OCI-LY3 (cell line): ENCODE results near the gene FAM50B.

ENCODE experiments used
- H2AFZ ChIP-seq: fragments of 200-600, 300-600 bp; shearing (Covaris generic); 2 replicates; pipeline ENCODE4 v1.6.0; 2014; ENCODE audit warnings: antibody characterized with exemption, low read depth, low read length
- H3K27ac ChIP-seq: fragments of 200-600, 300-600 bp; sonication (generic); 2 replicates; pipeline ENCODE4 v1.5.1; 2014; ENCODE audit warnings: mild to moderate bottlenecking, low read length, moderate library complexity, mixed read lengths
- H3K27me3 ChIP-seq: fragments of 200-600, 300-600 bp; sonication (generic); 2 replicates; pipeline ENCODE4 v1.6.1; 2014; ENCODE audit warnings: low read depth, low read length, mixed read lengths
- H3K36me3 ChIP-seq: fragments of 200-600, 300-600 bp; sonication (generic); replicated peaks from 2 replicates; pipeline ENCODE3; 2014; ENCODE audit warnings: low read depth, low read length, mixed read lengths
- H3K4me1 ChIP-seq: fragments of 300-600, 200-600 bp; sonication (generic); 2 replicates; pipeline ENCODE4 v1.6.1; 2014; ENCODE audit warnings: low read length, mixed read lengths
- H3K4me2 ChIP-seq: fragments of 200-600, 300-600 bp; sonication (generic); 2 replicates; pipeline ENCODE4 v1.6.1; 2014; ENCODE audit warnings: low read length, mixed read lengths
- H3K4me3 ChIP-seq: fragments of 300-600, 200-600 bp; sonication (generic); 2 replicates; pipeline ENCODE4 v1.5.1; 2014; ENCODE audit warnings: antibody characterized with exemption, mild to moderate bottlenecking, low read length, moderate library complexity
- H3K79me2 ChIP-seq: fragments of 300-600, 200-600 bp; shearing (Covaris generic); 2 replicates; pipeline ENCODE4 v1.6.1; 2014; ENCODE audit warnings: mild to moderate bottlenecking, low read length, mixed read lengths
- H3K9ac ChIP-seq: fragments of 300-600, 200-600 bp; shearing (Covaris generic); 2 replicates; pipeline ENCODE4 v1.6.0; 2014; ENCODE audit warnings: mild to moderate bottlenecking, low read length, moderate library complexity
- H3K9me3 ChIP-seq: fragments of 200-600, 300-600 bp; shearing (Covaris generic); 2 replicates; pipeline ENCODE4 v1.6.1; 2014; ENCODE audit warnings: low read length, mixed read lengths; ENCODE audit not compliant: insufficient read depth
- H4K20me1 ChIP-seq: fragments of 200-600, 300-600 bp; sonication (generic); 2 replicates; pipeline ENCODE4 v1.6.1; 2016; ENCODE audit warnings: low read length, mixed read lengths; ENCODE audit not compliant: insufficient read depth
- CTCF ChIP-seq: fragments of 200-600, 300-600 bp; sonication (generic); IDR thresholded peaks from 2 replicates; pipeline ENCODE4 v1.5.1; 2014; ENCODE audit warnings: antibody characterized with exemption, low read length, low read depth
- EZH2phosphoT487 ChIP-seq: fragments of 200-600 bp; shearing (Covaris generic); IDR thresholded peaks from 2 replicates; pipeline ENCODE4 v1.6.1; 2018; ENCODE audit warnings: antibody characterized with exemption, mixed run types, low read depth

Gene FAM50B

DNA sequence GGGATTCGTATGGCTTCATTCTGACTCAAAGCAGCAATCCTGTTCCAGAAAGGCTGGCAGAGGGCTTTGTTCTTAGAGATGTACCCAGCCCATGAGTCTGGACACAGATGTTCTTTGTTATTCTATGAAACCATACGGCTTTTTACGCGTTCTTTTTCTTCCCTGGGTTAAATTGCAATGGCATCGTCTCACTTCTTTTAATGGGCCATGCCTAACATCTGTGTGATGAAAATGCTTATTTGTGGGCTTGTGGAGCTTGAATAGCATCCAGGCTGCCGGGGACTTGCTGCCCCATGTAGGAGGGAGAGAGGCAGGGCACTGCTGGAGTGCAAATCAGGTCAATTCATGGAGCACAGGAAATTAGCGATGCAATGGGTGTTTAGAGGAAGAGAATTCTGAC lies 19.4 kb downstream of the FAM50B start:
- Histone ChIP-seq H3K4me2 (no peak overlapping the region), H3K4me1 (peaks cover 8% of the 10 kb centered on the region), H3K27ac (no peak overlapping the region), H3K27me3 (no peaks in the 10 kb centered on the region; the same call in 1 of the 2 replicates), H3K9me3 (no peaks in the 10 kb centered on the region), H3K4me3 (no peak overlapping the region), H3K36me3 (no peaks in the 10 kb centered on the region), H3K9ac (no peak overlapping the region), H2AFZ (no peak overlapping the region), H4K20me1 (no peaks in the 10 kb centered on the region), H3K79me2 (no peaks in the 10 kb centered on the region)
- TF ChIP-seq CTCF, result no peak
- TF ChIP-seq EZH2phosphoT487, result no peak

DNA sequence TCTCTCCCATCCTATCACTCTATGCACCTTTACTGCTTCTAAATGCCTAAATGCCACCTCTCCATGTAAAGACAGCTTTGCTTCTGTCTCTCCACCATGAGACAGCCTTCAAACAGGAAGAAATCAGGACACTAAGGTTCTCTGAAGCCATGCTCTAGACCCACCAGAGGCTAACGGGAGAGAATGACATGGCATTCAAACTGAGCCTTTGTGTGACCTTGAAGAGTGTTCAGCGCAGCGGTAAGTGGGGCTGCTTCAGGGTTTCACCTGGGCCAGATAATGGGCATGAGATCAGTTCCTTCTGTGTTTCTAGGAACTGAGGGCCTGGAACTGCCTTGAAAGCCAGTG lies 20.1 kb downstream of the FAM50B start:
- Histone ChIP-seq H3K4me2 (no peak overlapping the region), H3K27ac (no peak overlapping the region), H3K36me3 (no peaks in the 10 kb centered on the region), H3K79me2 (no peaks in the 10 kb centered on the region), H3K4me3 (no peak overlapping the region), H3K27me3 (no peaks in the 10 kb centered on the region; the same call in none of the 2 replicates), H3K9ac (no peak overlapping the region), H2AFZ (no peak overlapping the region), H4K20me1 (no peaks in the 10 kb centered on the region), H3K9me3 (no peaks in the 10 kb centered on the region), H3K4me1 (peaks cover 8% of the 10 kb centered on the region)
- TF ChIP-seq EZH2phosphoT487 (no peak), CTCF (no peak)

DNA sequence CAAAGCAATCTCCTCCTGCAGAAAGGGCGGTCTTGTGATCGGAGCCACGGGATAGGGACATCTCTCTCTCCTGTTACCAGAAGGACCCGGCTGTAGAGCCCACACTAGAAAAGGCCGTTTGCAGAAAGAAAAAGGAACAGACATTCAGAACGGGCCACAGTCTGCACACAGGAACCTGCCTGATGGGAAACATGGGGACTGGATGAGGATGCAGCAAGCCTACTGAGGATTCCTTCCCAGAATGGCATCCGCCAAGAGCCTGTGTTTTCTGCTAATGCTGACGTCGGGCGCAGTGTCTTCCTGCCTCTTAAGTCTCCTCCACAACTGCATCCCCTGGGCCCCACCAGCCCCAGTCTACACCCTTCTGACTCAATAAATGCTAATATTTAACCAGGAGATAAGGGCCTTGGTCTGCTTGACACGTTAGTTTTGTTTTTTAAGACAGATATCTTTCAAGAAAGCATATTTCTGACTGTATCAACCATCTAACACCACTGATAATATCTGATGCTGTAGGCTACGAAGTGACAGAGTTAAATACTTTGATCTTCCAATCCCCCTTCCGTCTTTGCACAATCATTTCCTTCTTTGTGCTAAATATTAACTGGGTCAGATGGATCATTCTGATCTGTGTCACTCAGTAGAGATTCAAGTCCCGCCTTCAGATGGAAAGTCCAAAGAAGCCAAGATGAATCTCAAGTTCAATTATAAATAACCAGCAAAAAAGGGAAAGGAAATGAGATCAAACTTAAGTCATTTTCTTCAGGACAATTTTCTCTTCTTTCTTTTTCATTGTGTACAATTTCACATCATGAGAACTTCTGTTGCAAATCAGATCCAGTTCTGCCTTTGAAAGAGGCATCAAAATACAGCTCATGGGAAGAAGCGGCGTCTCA lies 20.7 kb downstream of the FAM50B start:
- Histone ChIP-seq H2AFZ (no peak overlapping the region; the same call in 1 of the 2 replicates), H3K4me1 (peaks cover 8% of the 10 kb centered on the region), H3K9me3 (no peaks in the 10 kb centered on the region), H4K20me1 (no peaks in the 10 kb centered on the region), H3K27ac (no peak overlapping the region), H3K9ac (no peak overlapping the region), H3K36me3 (no peaks in the 10 kb centered on the region), H3K79me2 (no peaks in the 10 kb centered on the region), H3K4me3 (no peak overlapping the region), H3K4me2 (peak overlapping the region; percentile 18), H3K27me3 (no peaks in the 10 kb centered on the region; the same call in none of the 2 replicates)
- TF ChIP-seq EZH2phosphoT487 (no peak), CTCF (no peak)

DNA sequence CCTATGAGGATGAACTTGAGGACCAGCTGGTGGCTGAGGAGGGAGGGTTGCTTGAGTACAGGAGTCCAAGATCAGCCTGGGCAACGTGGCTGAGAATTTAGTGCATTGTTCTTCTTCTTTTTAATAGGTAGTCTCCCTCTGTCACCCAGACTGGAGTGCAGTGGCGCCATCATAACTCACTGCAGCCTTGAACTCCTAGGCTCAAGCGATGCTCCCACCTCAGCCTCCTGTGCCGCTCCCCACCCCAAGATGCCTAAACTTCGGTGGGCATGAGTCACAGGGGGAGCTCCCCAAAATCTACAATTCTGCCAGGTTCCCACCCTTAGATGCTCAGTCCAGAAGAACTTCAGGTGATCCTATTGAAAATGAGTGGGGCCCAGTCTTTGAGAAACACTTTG lies 21.4 kb downstream of the FAM50B start:
- Histone ChIP-seq H2AFZ (no peak overlapping the region), H3K27ac (no peak overlapping the region), H4K20me1 (no peaks in the 10 kb centered on the region), H3K36me3 (no peaks in the 10 kb centered on the region), H3K4me3 (no peak overlapping the region), H3K9me3 (no peaks in the 10 kb centered on the region), H3K4me2 (no peak overlapping the region; the same call in 1 of the 2 replicates), H3K27me3 (no peaks in the 10 kb centered on the region; the same call in none of the 2 replicates), H3K4me1 (peaks cover 8% of the 10 kb centered on the region), H3K9ac (no peak overlapping the region), H3K79me2 (no peaks in the 10 kb centered on the region)
- TF ChIP-seq CTCF (no peak), EZH2phosphoT487 (no peak)
